Measurements from ENCODE around the gene EDRF1.

DNA sequence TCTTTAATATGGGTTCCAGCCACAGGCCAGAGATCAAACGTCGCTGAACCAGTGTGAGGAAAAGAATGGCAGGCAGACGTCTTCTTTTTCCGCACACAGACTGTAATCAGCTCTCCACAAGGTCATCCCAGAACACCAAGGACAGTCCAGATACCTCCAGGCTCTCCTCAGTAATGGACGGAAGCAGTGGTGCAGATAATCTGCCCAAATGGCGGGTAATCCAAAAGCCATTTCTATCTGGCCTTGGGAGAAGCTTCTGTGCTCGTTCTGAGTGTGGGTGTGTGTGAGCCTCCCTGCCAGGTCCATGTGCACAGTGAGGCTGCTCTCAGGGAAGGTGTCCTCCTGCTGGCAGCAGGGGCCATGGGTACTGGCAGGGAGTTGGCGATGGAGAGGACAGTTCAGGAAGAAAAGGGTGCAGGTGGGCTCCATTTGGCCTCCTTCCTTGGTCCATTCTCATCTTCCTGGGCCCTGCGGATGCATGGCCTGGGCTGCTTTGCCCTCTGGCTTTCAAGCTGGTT lies 21.0 kb upstream of the EDRF1 start:
- TF ChIP-seq, protein P1, sequence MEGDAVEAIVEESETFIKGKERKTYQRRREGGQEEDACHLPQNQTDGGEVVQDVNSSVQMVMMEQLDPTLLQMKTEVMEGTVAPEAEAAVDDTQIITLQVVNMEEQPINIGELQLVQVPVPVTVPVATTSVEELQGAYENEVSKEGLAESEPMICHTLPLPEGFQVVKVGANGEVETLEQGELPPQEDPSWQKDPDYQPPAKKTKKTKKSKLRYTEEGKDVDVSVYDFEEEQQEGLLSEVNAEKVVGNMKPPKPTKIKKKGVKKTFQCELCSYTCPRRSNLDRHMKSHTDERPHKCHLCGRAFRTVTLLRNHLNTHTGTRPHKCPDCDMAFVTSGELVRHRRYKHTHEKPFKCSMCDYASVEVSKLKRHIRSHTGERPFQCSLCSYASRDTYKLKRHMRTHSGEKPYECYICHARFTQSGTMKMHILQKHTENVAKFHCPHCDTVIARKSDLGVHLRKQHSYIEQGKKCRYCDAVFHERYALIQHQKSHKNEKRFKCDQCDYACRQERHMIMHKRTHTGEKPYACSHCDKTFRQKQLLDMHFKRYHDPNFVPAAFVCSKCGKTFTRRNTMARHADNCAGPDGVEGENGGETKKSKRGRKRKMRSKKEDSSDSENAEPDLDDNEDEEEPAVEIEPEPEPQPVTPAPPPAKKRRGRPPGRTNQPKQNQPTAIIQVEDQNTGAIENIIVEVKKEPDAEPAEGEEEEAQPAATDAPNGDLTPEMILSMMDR (IDR thresholded peaks at IDR 0.05): no peak
- TF ChIP-seq POLR2A (IDR thresholded peaks at IDR 0.05): no peak

Measured in esophagus squamous epithelium (tissue), 4 donors.